Suppressor macrophage treated with lipopolysaccharide for 4 hours (primary cell): ENCODE results near the gene SP6.

Experiments used
- DNase-seq: peaks from one replicate; pipeline ENCODE4 v3.0.0-alpha.2; 2020

Gene SP6

GRCh38 chr17:47810200-47810821 is 40.7 kb downstream of the SP6 start:
- DNase-seq = no peak

GRCh38 chr17:47808830-47809480 is 42.0 kb downstream of the SP6 start:
- no peak for DNase-seq

- no peak for DNase-seq
Measured at GRCh38 chr17:47808036-47808829, 42.7 kb downstream of the SP6 start.

GRCh38 chr17:47807421-47807820 is 43.5 kb downstream of the SP6 start:
- DNase-seq = no peak

- DNase-seq = no peak
Measured at GRCh38 chr17:47806913-47807255, 44.1 kb downstream of the SP6 start.

- DNase-seq = no peak
Measured at GRCh38 chr17:47806026-47806912, 44.7 kb downstream of the SP6 start.

GRCh38 chr17:47804461-47804860 is 46.5 kb downstream of the SP6 start:
- DNase-seq = no peak

GRCh38 chr17:47803751-47804150 is 47.2 kb downstream of the SP6 start:
- no peak for DNase-seq

GRCh38 chr17:47803201-47803600 is 47.8 kb downstream of the SP6 start:
- no peak for DNase-seq

GRCh38 chr17:47802341-47803022 is 48.5 kb downstream of the SP6 start:
- DNase-seq = peak; percentile 47

- DNase-seq = no peak
Measured at GRCh38 chr17:47801906-47802305, 49.1 kb downstream of the SP6 start.

- DNase-seq = no peak
Measured at GRCh38 chr17:47801176-47801765, 49.7 kb downstream of the SP6 start.

- no peak for DNase-seq
Measured at GRCh38 chr17:47800686-47801085, 50.3 kb downstream of the SP6 start.

- DNase-seq = no peak
Measured at GRCh38 chr17:47797797-47798196, 53.2 kb downstream of the SP6 start.
